Measurements from ENCODE around the gene BRD1. TPM values are rescaled to one million over a fixed set of nuclear protein-coding genes. Genes with fewer than 3 reads are reported as not detected.

The BRD1 gene
- total RNA-seq, 1 donor from 2014 or later, result 32.5 TPM

GRCh38 chr22:49847751-49848689, 20.3 kb upstream of the BRD1 start:
- H3K36me3 ChIP-seq, result no peaks in the 10 kb centered on the region
- intact Hi-C loops (cut with DNase I), result no loop called here

GRCh38 chr22:49845666-49846459, 18.2 kb upstream of the BRD1 start:
- intact Hi-C loops (cut with DNase I), result no loop called here
- H3K4me1 ChIP-seq, result peaks cover 9 to 17% of the 10 kb centered on the region in 2 donors
- peaks cover 21% of the 10 kb centered on the region for H3K27me3 ChIP-seq
- no peak overlapping the region for H3K27ac ChIP-seq
- no peaks in the 10 kb centered on the region for H3K36me3 ChIP-seq
- H3K9me3 ChIP-seq, result no peaks in the 10 kb centered on the region
- no peak overlapping the region for H3K4me3 ChIP-seq
- DNase-seq (ENCODE audit: low spot score in 2 of 2), result no peak
- TF ChIP-seq, protein P1, sequence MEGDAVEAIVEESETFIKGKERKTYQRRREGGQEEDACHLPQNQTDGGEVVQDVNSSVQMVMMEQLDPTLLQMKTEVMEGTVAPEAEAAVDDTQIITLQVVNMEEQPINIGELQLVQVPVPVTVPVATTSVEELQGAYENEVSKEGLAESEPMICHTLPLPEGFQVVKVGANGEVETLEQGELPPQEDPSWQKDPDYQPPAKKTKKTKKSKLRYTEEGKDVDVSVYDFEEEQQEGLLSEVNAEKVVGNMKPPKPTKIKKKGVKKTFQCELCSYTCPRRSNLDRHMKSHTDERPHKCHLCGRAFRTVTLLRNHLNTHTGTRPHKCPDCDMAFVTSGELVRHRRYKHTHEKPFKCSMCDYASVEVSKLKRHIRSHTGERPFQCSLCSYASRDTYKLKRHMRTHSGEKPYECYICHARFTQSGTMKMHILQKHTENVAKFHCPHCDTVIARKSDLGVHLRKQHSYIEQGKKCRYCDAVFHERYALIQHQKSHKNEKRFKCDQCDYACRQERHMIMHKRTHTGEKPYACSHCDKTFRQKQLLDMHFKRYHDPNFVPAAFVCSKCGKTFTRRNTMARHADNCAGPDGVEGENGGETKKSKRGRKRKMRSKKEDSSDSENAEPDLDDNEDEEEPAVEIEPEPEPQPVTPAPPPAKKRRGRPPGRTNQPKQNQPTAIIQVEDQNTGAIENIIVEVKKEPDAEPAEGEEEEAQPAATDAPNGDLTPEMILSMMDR (IDR thresholded peaks at IDR 0.05), result no peak

More at GRCh38 chr22:49847751-49848689, 20.3 kb upstream of the BRD1 start:
- H3K9me3 ChIP-seq, result no peaks in the 10 kb centered on the region
- no peak for DNase-seq (ENCODE audit: low spot score in 2 of 2)
- peak overlapping the region; percentile 41 to 62 for H3K4me3 ChIP-seq
- TF ChIP-seq, protein P1 (IDR thresholded peaks at IDR 0.05), result no peak
- peaks cover 21% of the 10 kb centered on the region for H3K27me3 ChIP-seq
- H3K27ac ChIP-seq, result no peak overlapping the region
- peaks cover 9 to 21% of the 10 kb centered on the region in 2 donors for H3K4me1 ChIP-seq

DNA sequence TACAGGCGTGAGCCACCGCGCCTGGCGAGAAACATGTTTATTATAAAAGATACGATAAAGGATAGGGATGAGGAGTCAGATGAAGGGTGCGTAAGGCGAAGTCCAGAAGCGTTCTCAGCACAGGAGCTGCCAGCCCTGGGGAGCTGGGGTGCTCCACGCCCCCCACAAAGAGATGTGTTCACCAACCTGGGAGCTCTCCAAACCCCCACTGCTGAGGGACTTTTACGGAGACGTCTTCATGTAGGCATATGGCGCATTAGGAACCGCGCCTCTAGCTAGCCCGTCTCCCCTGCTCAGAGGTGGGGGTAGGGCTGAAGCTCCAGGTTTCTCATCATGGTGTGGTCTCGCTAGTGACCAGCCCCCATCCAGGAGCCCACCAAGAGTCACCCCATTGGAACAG, 17.6 kb upstream of the BRD1 start:
- H3K27ac ChIP-seq, result no peak overlapping the region
- intact Hi-C loops (cut with DNase I), result no loop called here
- no peaks in the 10 kb centered on the region for H3K9me3 ChIP-seq
- peaks cover 9 to 17% of the 10 kb centered on the region in 2 donors for H3K4me1 ChIP-seq
- H3K36me3 ChIP-seq, result no peaks in the 10 kb centered on the region
- TF ChIP-seq, protein P1 (IDR thresholded peaks at IDR 0.05), result no peak
- no peak for DNase-seq (ENCODE audit: low spot score in 2 of 2)
- H3K27me3 ChIP-seq, result peaks cover 16% of the 10 kb centered on the region
- no peak overlapping the region for H3K4me3 ChIP-seq

DNA sequence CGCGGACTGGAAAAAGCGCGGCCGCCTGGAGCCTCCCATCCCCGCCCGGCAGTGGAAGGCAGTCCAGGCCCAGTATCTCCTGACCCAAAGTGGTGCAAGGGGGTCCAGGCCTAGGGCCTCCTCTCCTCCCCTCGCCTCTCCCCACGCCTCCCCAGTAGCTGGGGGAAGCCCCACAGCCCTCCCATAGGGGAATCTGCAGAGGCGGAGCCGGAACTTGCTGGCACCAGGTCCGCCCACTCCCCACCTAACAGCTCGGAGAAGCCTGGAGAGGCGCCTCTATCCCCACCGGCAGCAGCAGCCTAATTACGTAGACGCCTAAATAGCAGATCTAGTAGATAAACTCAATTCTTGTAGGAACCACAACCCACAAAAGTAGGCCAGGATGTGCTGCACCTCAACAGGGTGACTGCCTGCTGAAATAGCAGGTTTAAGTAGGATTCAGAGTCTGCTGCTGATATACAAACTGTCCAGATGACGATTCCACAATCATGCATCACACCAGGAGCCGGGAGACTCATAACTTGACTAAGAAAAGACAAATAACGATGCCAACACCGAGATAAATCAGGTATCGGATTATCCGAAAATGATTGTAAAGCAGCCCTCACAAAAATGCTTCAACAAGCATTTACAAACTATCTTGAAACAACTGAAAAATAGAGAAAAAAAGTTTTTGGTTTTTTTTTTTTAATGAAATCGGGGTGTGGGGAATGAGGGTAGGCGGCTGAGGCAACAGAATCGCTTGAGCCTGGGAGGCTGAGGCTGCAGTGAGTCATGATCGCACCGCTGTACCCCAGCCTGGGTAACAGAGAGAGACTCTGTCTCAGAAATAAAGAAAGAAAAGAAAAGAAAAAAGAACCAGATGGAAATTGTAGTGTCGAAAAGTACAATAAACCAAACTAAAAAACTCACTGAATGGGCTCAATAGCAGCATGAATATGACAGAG, 11.4 kb upstream of the BRD1 start:
- intact Hi-C loops (cut with DNase I), result no loop called here
- Histone ChIP-seq H3K4me3 (no peak overlapping the region), H3K36me3 (no peaks in the 10 kb centered on the region), H3K9me3 (no peaks in the 10 kb centered on the region), H3K27me3 (no peaks in the 10 kb centered on the region), H3K4me1 (no peaks in the 10 kb centered on the region), H3K27ac (no peak overlapping the region)
- no peak for DNase-seq (ENCODE audit: low spot score in 2 of 2)
- TF ChIP-seq, protein P1 (IDR thresholded peaks at IDR 0.05), result no peak

All from ascending aorta (tissue), 2 donors.